HuH-7.5 (cell line): ENCODE results near the gene CUBN.

Source experiments
- DNase-seq: peaks from one replicate; pipeline ENCODE4 v3.0.0; 2011; ENCODE audit warnings: low spot score

CUBN gene

GRCh38 chr10:17109046-17109445, 20.6 kb downstream of the CUBN start:
- DNase-seq, result no peak

- DNase-seq, result no peak
These were observed 22.6 kb downstream of the CUBN start for GRCh38 chr10:17106991-17107390.

- no peak for DNase-seq
These were observed 27.7 kb downstream of the CUBN start for GRCh38 chr10:17101910-17102266.

GRCh38 chr10:17101257-17101909, 28.2 kb downstream of the CUBN start:
- no peak for DNase-seq

- DNase-seq, result no peak
These were observed 29.0 kb downstream of the CUBN start for GRCh38 chr10:17100586-17100985.

GRCh38 chr10:17098012-17098411, 31.6 kb downstream of the CUBN start:
- DNase-seq, result no peak

- DNase-seq, result no peak
These were observed 34.8 kb downstream of the CUBN start for GRCh38 chr10:17094844-17095243.

GRCh38 chr10:17092986-17093803, 36.4 kb downstream of the CUBN start:
- no peak for DNase-seq

- DNase-seq, result no peak
These were observed 37.2 kb downstream of the CUBN start for GRCh38 chr10:17092216-17092944.

GRCh38 chr10:17088118-17088806, 41.3 kb downstream of the CUBN start:
- DNase-seq, result no peak

- no peak for DNase-seq
These were observed 42.7 kb downstream of the CUBN start for GRCh38 chr10:17086865-17087367.

GRCh38 chr10:17085011-17085725, 44.4 kb downstream of the CUBN start:
- DNase-seq, result no peak

- DNase-seq, result no peak
These were observed 45.4 kb downstream of the CUBN start for GRCh38 chr10:17084258-17084657.

GRCh38 chr10:17081431-17081830, 48.2 kb downstream of the CUBN start:
- no peak for DNase-seq

- DNase-seq, result no peak
These were observed 51.7 kb downstream of the CUBN start for GRCh38 chr10:17077890-17078289.

- no peak for DNase-seq
These were observed 52.2 kb downstream of the CUBN start for GRCh38 chr10:17077346-17077781.

GRCh38 chr10:17076626-17077345, 52.8 kb downstream of the CUBN start:
- no peak for DNase-seq

GRCh38 chr10:17075533-17076359, 53.9 kb downstream of the CUBN start:
- DNase-seq, result no peak

GRCh38 chr10:17074541-17074847, 55.1 kb downstream of the CUBN start:
- no peak for DNase-seq
